Memory B cell (primary cell): ENCODE data around the gene IDNK.

ENCODE experiments used
- ATAC-seq: fragments of 150-1000 bp; cut with Tn5 transposase; 2 replicates; pipeline ENCODE4 v1.10.0; 2021; ENCODE audit warnings: low read depth, mild to moderate bottlenecking, moderate library complexity
- DNase-seq, 2 donors: peaks; one replicate each; pipeline ENCODE4 v3.0.0; 2022; ENCODE audit warnings: low spot score in 2 of 2
- H3K27ac Mint-ChIP-seq: one replicate; pipeline ENCODE4 v1.8.0; 2022; ENCODE audit warnings: mild to moderate bottlenecking, moderate library complexity, mixed read lengths
- H3K27me3 Mint-ChIP-seq: one replicate; pipeline ENCODE4 v1.8.0; 2022; ENCODE audit warnings: mixed read lengths
- H3K36me3 Mint-ChIP-seq: one replicate; pipeline ENCODE4 v1.8.0; 2022; ENCODE audit warnings: mild to moderate bottlenecking, mixed read lengths
- H3K4me1 Mint-ChIP-seq: one replicate; pipeline ENCODE4 v1.8.0; 2022; ENCODE audit warnings: mixed read lengths
- H3K4me3 Mint-ChIP-seq: one replicate; pipeline ENCODE4 v1.8.0; 2022; ENCODE audit warnings: mild to moderate bottlenecking, moderate library complexity, mixed read lengths
- H3K9me3 Mint-ChIP-seq: one replicate; pipeline ENCODE4 v1.8.0; 2022; ENCODE audit warnings: mixed read lengths

IDNK gene

DNA sequence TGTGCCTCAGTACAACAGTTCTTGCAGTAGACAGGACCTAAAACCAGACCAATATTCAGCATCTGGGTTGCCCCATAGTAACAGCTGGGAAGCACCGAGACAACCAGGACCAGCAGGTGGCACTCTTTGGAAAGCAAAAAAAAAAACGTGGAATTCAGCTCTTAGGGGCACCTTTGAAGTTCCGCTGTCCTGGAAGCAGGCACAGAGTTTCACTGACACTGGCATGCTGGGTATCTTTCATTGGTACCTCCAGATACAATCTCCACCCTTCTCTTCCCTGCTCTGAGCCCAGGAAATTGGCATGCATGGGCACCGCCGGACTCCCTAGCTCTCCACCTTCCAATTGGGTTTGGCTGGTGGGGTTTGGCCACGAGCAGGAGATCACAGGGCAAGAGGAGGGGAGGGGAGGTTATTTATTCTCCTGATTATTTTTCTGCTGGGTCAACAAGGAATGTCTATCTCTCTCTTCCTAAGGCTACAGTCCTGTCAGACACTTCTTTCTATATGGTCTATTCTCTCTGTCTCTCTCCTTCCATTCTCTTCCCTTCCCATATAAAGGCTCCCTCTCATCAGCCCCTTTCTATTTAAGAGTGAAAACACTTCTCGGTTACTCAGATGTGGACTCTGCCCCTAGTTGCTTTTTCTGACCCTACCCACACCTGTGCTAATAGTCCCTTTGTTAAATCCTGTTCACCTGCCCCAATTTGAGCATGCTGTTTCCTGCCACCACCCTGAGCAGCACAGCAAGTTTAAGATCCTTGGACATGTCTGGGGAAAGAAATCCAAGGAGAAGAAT is 1.9 kb upstream of the IDNK start:
- H3K36me3 Mint-ChIP-seq = peaks cover 2% of the 10 kb centered on the region
- H3K27me3 Mint-ChIP-seq = no peaks in the 10 kb centered on the region
- DNase-seq (peak; percentile 27 to 30), ATAC-seq (peak; percentile 23)
- H3K4me1 Mint-ChIP-seq = peaks cover 26% of the 10 kb centered on the region
- no peak overlapping the region for H3K27ac Mint-ChIP-seq
- no peaks in the 10 kb centered on the region for H3K9me3 Mint-ChIP-seq
- H3K4me3 Mint-ChIP-seq = peak overlapping the region; percentile 41

GRCh38 chr9:83622433-83622938 is 457 bp upstream of the IDNK start:
- peak overlapping the region; percentile 96 for H3K4me3 Mint-ChIP-seq
- H3K36me3 Mint-ChIP-seq = peaks cover 6% of the 10 kb centered on the region
- H3K4me1 Mint-ChIP-seq = peaks cover 29% of the 10 kb centered on the region
- peak overlapping the region; percentile 98 for H3K27ac Mint-ChIP-seq
- DNase-seq (peak in 1 of 2 donors; percentile 0), ATAC-seq (peak; percentile 49)
- H3K27me3 Mint-ChIP-seq = no peaks in the 10 kb centered on the region
- no peaks in the 10 kb centered on the region for H3K9me3 Mint-ChIP-seq

DNA sequence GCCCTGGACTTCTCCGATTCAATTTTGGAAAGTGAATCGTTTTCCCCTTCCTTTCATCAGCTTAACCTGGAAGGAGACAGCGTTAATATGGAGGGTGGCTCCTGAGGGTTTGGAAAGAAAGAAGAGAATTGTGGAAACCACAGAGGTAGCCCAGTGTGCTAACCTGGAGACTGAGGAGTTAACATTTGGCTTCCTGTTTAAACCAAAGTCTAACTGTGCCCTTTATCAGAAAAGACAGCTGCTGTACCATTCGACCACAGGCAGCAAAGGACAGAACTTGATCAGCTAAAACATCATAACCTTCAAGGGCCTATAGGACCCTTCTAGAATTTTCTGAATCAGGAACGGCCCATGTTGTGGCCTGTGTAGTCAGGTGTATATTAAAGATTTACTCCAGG is 735 bp downstream of the IDNK start:
- peaks cover 29% of the 10 kb centered on the region for H3K4me1 Mint-ChIP-seq
- DNase-seq (no peak), ATAC-seq (peak; percentile 32)
- peaks cover 6% of the 10 kb centered on the region for H3K36me3 Mint-ChIP-seq
- H3K27ac Mint-ChIP-seq = peak overlapping the region; percentile 98
- no peaks in the 10 kb centered on the region for H3K9me3 Mint-ChIP-seq
- peak overlapping the region; percentile 96 for H3K4me3 Mint-ChIP-seq
- no peaks in the 10 kb centered on the region for H3K27me3 Mint-ChIP-seq

GRCh38 chr9:83625178-83625577 is 2.2 kb downstream of the IDNK start:
- Mint-ChIP-seq H3K27me3 (no peaks in the 10 kb centered on the region), H3K9me3 (no peaks in the 10 kb centered on the region), H3K4me3 (no peak overlapping the region), H3K27ac (no peak overlapping the region), H3K36me3 (peaks cover 11% of the 10 kb centered on the region), H3K4me1 (peaks cover 29% of the 10 kb centered on the region)
- DNase-seq (no peak), ATAC-seq (no peak)

DNA sequence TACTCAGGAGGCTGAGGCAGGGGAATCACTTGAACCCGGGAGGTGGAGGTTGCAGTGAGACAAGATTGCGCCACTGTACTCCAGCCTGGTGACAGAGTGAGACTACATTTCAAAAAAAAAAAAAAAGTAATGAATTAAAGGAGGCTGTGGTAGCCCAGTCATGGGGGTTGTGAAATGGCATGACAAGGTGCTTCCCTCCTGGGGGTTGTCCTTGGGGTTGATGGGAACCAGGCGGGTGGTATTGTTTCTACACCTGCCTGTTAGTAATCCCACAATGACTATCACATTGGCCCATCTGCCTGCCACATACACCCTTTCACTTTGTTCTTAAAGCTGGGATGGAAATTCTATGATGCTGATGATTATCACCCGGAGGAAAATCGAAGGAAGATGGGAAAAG is 5.6 kb downstream of the IDNK start:
- Mint-ChIP-seq H3K4me3 (no peak overlapping the region), H3K27me3 (no peaks in the 10 kb centered on the region), H3K4me1 (peaks cover 17% of the 10 kb centered on the region), H3K36me3 (peaks cover 11% of the 10 kb centered on the region), H3K9me3 (no peaks in the 10 kb centered on the region), H3K27ac (no peak overlapping the region)
- ATAC-seq (no peak), DNase-seq (no peak)

- no peak for DNase-seq
- Mint-ChIP-seq H3K9me3 (no peaks in the 10 kb centered on the region), H3K4me3 (no peak overlapping the region), H3K4me1 (peaks cover 9% of the 10 kb centered on the region), H3K27ac (no peak overlapping the region), H3K27me3 (no peaks in the 10 kb centered on the region), H3K36me3 (peaks cover 11% of the 10 kb centered on the region)
- ATAC-seq = no peak
Measured at GRCh38 chr9:83629433-83630104, 6.6 kb downstream of the IDNK start.

GRCh38 chr9:83630938-83631457 is 8.1 kb downstream of the IDNK start:
- Mint-ChIP-seq H3K4me3 (no peak overlapping the region), H3K36me3 (peaks cover 10% of the 10 kb centered on the region), H3K9me3 (no peaks in the 10 kb centered on the region), H3K27me3 (no peaks in the 10 kb centered on the region), H3K4me1 (peaks cover 3% of the 10 kb centered on the region), H3K27ac (no peak overlapping the region)
- ATAC-seq (no peak), DNase-seq (no peak)

DNA sequence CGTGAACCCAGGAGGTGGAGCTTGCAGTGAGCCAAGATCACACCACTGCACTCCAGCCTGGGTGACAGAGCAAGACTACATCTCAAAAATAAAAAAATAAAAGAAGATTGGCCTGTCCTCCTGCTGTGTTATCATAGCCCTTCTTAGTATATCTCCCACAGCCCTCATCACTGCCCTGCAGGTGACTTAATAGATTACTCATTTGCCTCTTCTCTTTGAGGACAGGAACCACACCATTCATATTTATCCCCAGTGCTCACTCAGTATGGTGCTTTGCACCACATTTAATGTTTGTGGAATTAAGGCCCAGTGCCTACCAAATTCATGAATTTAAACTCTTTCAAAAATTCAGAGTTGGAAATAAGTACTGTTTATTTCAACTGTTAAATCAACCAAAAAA is 10.3 kb downstream of the IDNK start:
- DNase-seq (no peak), ATAC-seq (no peak)
- H3K4me1 Mint-ChIP-seq = no peaks in the 10 kb centered on the region
- no peak overlapping the region for H3K27ac Mint-ChIP-seq
- peaks cover 6% of the 10 kb centered on the region for H3K36me3 Mint-ChIP-seq
- H3K27me3 Mint-ChIP-seq = no peaks in the 10 kb centered on the region
- H3K9me3 Mint-ChIP-seq = no peaks in the 10 kb centered on the region
- H3K4me3 Mint-ChIP-seq = no peak overlapping the region

DNA sequence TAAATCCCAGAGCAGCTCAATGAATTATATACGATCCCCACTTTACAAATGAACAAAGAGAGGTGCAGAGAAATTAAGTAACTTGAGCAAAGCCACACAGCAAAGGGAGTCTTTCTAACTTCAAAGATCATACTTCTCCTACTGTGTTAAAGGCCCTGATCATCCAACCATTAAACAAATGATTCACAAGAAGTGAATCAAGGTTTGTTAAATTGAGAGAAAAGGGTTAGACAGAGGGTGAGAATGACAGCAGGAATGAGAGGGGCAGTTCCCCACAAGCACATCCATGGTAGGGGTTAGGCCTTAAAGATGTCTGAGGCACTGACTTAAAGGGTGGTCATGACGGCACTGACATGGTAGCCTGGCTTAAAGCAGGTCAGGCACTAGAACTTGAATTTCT is 10.7 kb downstream of the IDNK start:
- H3K36me3 Mint-ChIP-seq = peaks cover 6% of the 10 kb centered on the region
- H3K27me3 Mint-ChIP-seq = no peaks in the 10 kb centered on the region
- DNase-seq (no peak), ATAC-seq (no peak)
- no peak overlapping the region for H3K4me3 Mint-ChIP-seq
- no peaks in the 10 kb centered on the region for H3K4me1 Mint-ChIP-seq
- no peak overlapping the region for H3K27ac Mint-ChIP-seq
- no peaks in the 10 kb centered on the region for H3K9me3 Mint-ChIP-seq

DNA sequence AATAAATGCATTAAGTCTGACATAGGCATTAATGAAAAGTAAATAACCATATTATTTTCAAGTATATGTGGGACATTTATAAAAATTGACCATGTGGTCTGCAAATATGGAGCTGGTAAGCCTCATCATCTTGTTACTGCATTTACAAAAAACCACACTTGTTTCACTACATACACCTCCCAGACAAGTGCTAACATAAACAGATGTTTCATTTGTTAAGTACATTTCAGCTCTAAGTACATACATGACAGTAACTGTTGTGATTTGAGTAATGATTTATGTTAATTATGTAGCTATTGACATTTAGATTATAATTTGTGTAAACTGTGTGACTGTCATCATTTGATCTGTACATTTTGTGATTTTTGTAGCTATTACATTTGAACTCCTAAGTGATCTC is 13.9 kb downstream of the IDNK start:
- DNase-seq (no peak), ATAC-seq (no peak)
- no peaks in the 10 kb centered on the region for H3K27me3 Mint-ChIP-seq

GRCh38 chr9:83637389-83637788 is 14.4 kb downstream of the IDNK start:
- Mint-ChIP-seq H3K4me3 (no peak overlapping the region), H3K9me3 (no peaks in the 10 kb centered on the region), H3K27me3 (no peaks in the 10 kb centered on the region), H3K36me3 (no peaks in the 10 kb centered on the region), H3K4me1 (no peaks in the 10 kb centered on the region), H3K27ac (no peak overlapping the region)
- ATAC-seq (no peak), DNase-seq (no peak)

More for the DNA sequence above, 13.9 kb downstream of the IDNK start:
- H3K4me1 Mint-ChIP-seq = no peaks in the 10 kb centered on the region
- H3K9me3 Mint-ChIP-seq = no peaks in the 10 kb centered on the region
- H3K36me3 Mint-ChIP-seq = no peaks in the 10 kb centered on the region
- H3K4me3 Mint-ChIP-seq = no peak overlapping the region
- H3K27ac Mint-ChIP-seq = no peak overlapping the region

GRCh38 chr9:83639266-83639665 is 16.3 kb downstream of the IDNK start:
- ATAC-seq (no peak), DNase-seq (no peak)
- no peak overlapping the region for H3K4me3 Mint-ChIP-seq
- peaks cover 2% of the 10 kb centered on the region for H3K36me3 Mint-ChIP-seq
- no peaks in the 10 kb centered on the region for H3K4me1 Mint-ChIP-seq
- no peaks in the 10 kb centered on the region for H3K9me3 Mint-ChIP-seq
- no peak overlapping the region for H3K27ac Mint-ChIP-seq
- H3K27me3 Mint-ChIP-seq = no peaks in the 10 kb centered on the region

GRCh38 chr9:83642793-83643192 is 19.9 kb downstream of the IDNK start:
- Mint-ChIP-seq H3K27ac (no peak overlapping the region), H3K9me3 (no peaks in the 10 kb centered on the region), H3K27me3 (no peaks in the 10 kb centered on the region), H3K4me1 (peaks cover 6% of the 10 kb centered on the region), H3K36me3 (peaks cover 2% of the 10 kb centered on the region), H3K4me3 (no peak overlapping the region)
- ATAC-seq (no peak), DNase-seq (no peak)

- ATAC-seq (no peak), DNase-seq (no peak)
- Mint-ChIP-seq H3K27ac (peak overlapping the region; percentile 73), H3K4me1 (peaks cover 12% of the 10 kb centered on the region), H3K4me3 (no peak overlapping the region), H3K36me3 (peaks cover 7% of the 10 kb centered on the region), H3K27me3 (no peaks in the 10 kb centered on the region), H3K9me3 (no peaks in the 10 kb centered on the region)
Measured at GRCh38 chr9:83646500-83647239, 23.7 kb downstream of the IDNK start.
